ENCODE data around the gene FAM217B.

Gene FAM217B, protein sequence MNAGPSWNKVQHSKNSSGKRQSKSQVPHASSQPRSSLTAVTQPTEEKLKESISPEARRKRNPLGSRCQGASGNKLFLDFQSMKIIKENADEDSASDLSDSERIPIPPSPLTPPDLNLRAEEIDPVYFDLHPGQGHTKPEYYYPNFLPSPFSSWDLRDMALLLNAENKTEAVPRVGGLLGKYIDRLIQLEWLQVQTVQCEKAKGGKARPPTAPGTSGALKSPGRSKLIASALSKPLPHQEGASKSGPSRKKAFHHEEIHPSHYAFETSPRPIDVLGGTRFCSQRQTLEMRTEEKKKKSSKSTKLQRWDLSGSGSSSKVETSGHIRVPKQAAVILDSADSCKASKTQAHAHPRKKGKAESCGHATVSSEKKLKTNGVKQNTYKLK

GRCh38 chr20:59940129-59940955 lies at the start of gene FAM217B, which contains the start of gene PPP1R3D:
TSS of gene FAM217B (plus strand) at chr20:59940389. CDS start at chr20:59943944, 3,555 bp downstream.
TSS of gene PPP1R3D (minus strand) at chr20:59940305. CDS start at chr20:59939931, 374 bp downstream.
- peak; percentile 88 for DNase-seq

- no peak for DNase-seq
Observed at GRCh38 chr20:59891581-59891980, 48.6 kb upstream of the FAM217B start.

DNA sequence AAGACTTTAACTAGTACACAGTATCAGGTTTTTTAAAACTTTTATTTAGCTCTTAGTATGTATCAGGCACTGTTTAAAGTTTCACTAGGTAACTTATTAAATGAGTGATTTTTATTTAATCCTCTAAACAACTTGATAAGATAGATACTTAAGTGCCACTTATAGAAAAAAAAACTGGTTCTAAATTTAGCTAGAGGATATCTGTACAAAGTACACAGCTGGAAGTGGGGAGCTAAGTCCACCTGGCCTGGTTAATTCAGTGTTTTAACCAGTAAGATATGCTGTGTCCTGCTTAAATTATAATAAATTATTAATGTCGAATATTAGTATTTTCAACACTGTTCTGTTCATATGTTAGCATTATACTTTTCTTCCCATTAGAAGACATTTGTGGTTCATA lies 44.3 kb upstream of the FAM217B start:
- no peak for DNase-seq

- no peak for DNase-seq
Observed at GRCh38 chr20:59902470-59902869, 37.7 kb upstream of the FAM217B start.

GRCh38 chr20:59903621-59904020 lies 36.6 kb upstream of the FAM217B start:
- DNase-seq = no peak

- DNase-seq = no peak
Observed at GRCh38 chr20:59908855-59909254, 31.3 kb upstream of the FAM217B start.

- no peak for DNase-seq
Observed at GRCh38 chr20:59911041-59911440, 29.1 kb upstream of the FAM217B start.

- DNase-seq = no peak
Observed at GRCh38 chr20:59912609-59913008, 27.6 kb upstream of the FAM217B start.

- DNase-seq = no peak
Observed at GRCh38 chr20:59920944-59921343, 19.2 kb upstream of the FAM217B start.

DNA sequence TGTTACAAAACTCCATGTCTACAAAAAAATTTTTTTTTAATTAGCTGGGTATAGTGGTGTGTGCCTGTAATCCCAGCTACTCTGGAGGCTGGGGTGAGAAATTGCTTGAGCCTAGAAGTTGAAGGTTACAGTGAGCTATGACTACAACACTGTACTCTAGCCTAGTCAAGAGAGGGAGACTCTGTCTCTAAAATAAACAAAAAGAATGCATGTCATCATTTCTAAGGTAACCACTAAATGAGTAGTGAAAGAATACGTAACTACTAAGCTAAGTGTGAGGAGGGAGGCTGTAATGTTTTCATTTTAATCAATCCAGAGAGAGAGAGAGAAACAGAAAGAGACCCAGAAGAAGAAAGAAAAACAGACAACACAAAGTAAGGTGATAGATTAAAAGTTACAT lies 16.7 kb upstream of the FAM217B start:
- DNase-seq = no peak

GRCh38 chr20:59925359-59925758 lies 14.8 kb upstream of the FAM217B start:
- DNase-seq = no peak

- DNase-seq = no peak
Observed at GRCh38 chr20:59925899-59926298, 14.3 kb upstream of the FAM217B start.

DNA sequence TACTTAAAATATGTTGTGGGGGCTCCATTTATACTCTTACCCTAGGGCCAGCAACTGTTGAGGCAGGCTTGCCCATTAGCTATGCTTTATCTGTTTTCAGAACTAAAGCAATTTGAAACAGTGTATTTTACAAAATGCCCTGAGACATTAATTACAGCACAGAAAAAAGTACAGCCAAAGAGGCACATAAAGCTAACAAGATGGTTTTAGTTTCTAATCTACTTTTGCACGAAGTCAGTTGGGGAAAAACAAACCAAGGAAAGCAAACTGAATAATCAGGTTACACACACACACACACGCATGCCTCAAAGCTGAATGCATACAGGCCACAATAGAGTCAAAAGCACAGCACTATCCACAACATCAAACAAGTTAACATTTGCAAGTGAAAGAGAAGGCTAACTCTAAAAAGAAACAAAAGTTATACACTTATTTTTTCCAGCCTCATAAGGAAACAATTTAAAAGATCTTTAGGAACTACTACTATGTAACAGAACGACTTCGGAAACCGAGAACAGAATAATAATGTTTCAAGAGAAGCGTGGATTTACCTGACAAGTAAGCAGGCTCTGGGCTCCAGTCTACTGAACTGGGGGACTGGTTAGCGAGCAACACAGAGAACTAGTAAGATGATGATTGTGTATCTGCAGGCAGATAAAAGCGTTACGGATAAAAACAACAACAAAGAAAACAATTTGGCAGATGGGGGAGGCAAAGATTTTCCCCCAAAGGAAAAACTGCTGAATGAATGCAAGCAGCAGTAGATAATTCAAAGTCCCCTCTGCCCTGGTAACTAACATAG lies 8.5 kb upstream of the FAM217B start:
- no peak for DNase-seq

GRCh38 chr20:59932616-59933295 lies 7.4 kb upstream of the FAM217B start:
- no peak for DNase-seq

DNA sequence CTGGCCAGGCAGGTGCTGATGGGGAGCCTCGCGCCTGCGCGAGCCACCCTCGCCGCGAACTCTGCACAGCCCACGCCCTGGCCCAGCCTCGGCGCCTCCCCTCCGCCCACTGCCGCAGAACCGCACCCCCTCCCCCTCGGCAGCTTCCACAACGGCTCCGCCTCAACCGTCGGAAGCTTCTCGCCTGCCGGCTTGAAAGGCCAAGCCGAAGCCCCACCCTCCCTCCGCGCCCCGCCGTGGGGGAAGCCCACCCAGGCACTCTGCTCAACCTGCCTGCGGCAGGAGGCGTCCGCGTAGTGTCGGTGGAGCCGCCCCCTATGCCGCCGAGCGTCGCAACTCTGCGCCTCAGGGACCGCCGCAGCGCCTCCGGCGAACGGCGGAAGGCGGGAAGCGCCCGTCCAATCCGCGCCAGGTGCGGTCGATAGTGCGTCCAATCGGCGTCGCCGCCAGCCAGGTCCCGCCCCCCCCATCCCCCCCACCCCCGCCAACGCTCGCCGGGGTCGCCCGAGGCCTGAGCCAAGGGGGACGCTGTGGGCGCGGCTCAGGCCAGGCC lies 6.8 kb upstream of the FAM217B start, which contains the start of gene SYCP2:
TSS of gene SYCP2 (minus strand) at position 342 of the 553 bp plus-strand sequence. CDS start 11,224 bp downstream, outside the sequence.
- DNase-seq = peak; percentile 71

GRCh38 chr20:59933849-59934585 lies 6.2 kb upstream of the FAM217B start:
- peak; percentile 73 for DNase-seq

DNA sequence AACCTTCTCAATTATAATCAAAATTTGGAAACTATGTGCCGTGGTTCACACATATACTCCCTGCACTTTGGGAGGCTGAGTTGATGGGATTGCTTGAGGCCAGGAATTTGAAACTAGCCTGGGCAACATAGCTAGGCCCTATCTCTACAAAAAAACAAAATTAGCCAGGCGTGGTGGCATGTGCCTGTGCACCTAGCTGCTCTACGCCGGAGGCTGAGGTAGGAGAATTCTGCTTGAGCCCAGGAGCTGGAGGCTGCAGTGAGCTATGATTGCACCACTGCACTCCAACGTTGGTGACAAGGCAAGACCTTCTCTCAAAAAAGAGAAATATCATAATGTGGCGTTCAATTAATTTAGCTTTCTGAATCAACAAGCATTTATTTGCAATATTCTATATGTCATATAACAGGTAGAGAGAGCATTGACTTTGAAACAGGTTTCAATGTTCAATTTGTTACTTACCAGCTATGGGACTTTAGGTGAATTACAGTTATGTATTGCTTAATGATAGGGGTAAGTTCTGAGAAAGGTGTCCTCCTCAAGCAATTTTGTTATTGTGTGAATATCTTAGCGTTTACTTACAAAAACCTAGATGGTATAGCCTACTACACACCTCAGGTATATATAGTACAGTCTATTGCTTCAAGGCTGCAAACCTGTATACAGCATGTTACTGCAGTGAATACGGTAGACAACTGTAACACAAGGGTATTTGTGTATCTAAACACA lies 4.6 kb upstream of the FAM217B start:
- DNase-seq = no peak

GRCh38 chr20:59936409-59936808 lies 3.8 kb upstream of the FAM217B start:
- DNase-seq = no peak

GRCh38 chr20:59937150-59937549 lies 3.0 kb upstream of the FAM217B start:
- DNase-seq = no peak

GRCh38 chr20:59938221-59938620 lies 2.0 kb upstream of the FAM217B start:
- no peak for DNase-seq

DNA sequence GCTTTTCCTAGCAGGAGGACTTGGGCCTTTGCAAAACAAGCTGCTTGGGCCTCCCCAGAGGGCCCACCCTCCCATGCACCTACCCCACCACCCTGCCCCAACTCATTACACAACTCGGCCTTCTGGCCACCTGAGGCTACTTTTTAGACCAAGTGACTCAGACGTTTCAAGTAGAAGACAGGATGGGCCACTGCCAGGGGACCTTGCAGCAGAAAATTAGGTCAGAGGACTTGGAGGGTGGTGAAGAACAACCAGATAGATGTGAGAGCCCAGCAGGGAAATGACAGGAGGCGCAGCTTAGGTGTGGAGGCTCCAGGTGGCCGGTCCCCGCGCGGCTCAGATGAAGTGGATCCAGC lies 1.5 kb upstream of the FAM217B start:
- DNase-seq = no peak
